Neural cell (in vitro differentiated cells): Measurements from ENCODE around the gene TFR2. TPM values are rescaled to one million over a fixed set of nuclear protein-coding genes. Genes with fewer than 3 reads are reported as not detected.

Experiments used
- H2AFZ ChIP-seq: fragments of 200-600, 300-800 bp; sonication (generic), shearing (Covaris generic); 2 replicates; pipeline ENCODE4 v1.6.0; 2014; ENCODE audit warnings: low read depth, mild to moderate bottlenecking, antibody characterized with exemption, low read length, moderate library complexity
- H3F3A ChIP-seq: fragments of 200-600 bp; shearing (Covaris generic); 2 replicates; pipeline ENCODE4 v1.6.1; 2016; ENCODE audit warnings: mild to moderate bottlenecking, moderate library complexity, mixed read lengths, antibody characterized with exemption, low read length; ENCODE audit not compliant: insufficient read depth, poor library complexity, severe bottlenecking
- H3K27ac ChIP-seq: fragments of 200-600, 300-800 bp; sonication (generic), shearing (Covaris generic); 2 replicates; pipeline ENCODE4 v1.5.1; 2014; ENCODE audit warnings: mild to moderate bottlenecking, low read length, moderate library complexity
- H3K27me3 ChIP-seq: fragments of 300-800, 200-600 bp; sonication (generic), shearing (Covaris generic); 2 replicates; pipeline ENCODE4 v1.6.0; 2014; ENCODE audit warnings: mild to moderate bottlenecking, low read depth, low read length, moderate library complexity; ENCODE audit not compliant: insufficient read depth
- H3K36me3 ChIP-seq: fragments of 300-800, 200-600 bp; sonication (generic), shearing (Covaris generic); 2 replicates; pipeline ENCODE4 v1.5.1; 2014; ENCODE audit warnings: mild to moderate bottlenecking, antibody characterized with exemption, low read length, moderate library complexity; ENCODE audit not compliant: insufficient read depth
- H3K4me2 ChIP-seq: fragments of 300-800, 200-600 bp; sonication (generic), shearing (Covaris generic); 2 replicates; pipeline ENCODE4 v1.6.0; 2014; ENCODE audit warnings: mild to moderate bottlenecking, low read length
- H3K4me3 ChIP-seq: fragments of 300-800, 200-600 bp; sonication (generic), shearing (Covaris generic); 2 replicates; pipeline ENCODE4 v1.5.1; 2014; ENCODE audit warnings: mild to moderate bottlenecking, low read length, moderate library complexity
- H3K79me2 ChIP-seq: fragments of 200-600 bp; shearing (Covaris generic); replicated peaks from 2 replicates; pipeline ENCODE4 v1.6.0; 2014; ENCODE audit warnings: mild to moderate bottlenecking, low read length, moderate library complexity; ENCODE audit not compliant: insufficient read depth
- H3K9ac ChIP-seq: fragments of 300-800, 200-600 bp; sonication (generic), shearing (Covaris generic); 2 replicates; pipeline ENCODE4 v1.6.1; 2016; ENCODE audit warnings: mild to moderate bottlenecking, low read length, mixed read lengths
- H3K9me2 ChIP-seq: fragments of 200-600 bp; shearing (Covaris generic); 2 replicates; pipeline ENCODE4 v1.6.1; 2016; ENCODE audit warnings: mild to moderate bottlenecking, low read length, mixed read lengths; ENCODE audit not compliant: insufficient read depth
- H3K9me3 ChIP-seq: fragments of 200-600, 300-800 bp; sonication (generic), shearing (Covaris generic); 2 replicates; pipeline ENCODE4 v1.6.1; 2016; ENCODE audit warnings: mild to moderate bottlenecking, mixed run types, low read length, moderate library complexity, mixed read lengths
- H4K20me1 ChIP-seq: fragments of 200-600 bp; shearing (Covaris generic); 2 replicates; pipeline ENCODE4 v1.6.1; 2016; ENCODE audit warnings: mild to moderate bottlenecking, mixed run types; ENCODE audit not compliant: insufficient read depth
- CTCF ChIP-seq: fragments of 450-650 bp; IDR thresholded peaks from 2 replicates; pipeline ENCODE4 v1.5.1; 2014; ENCODE audit warnings: antibody characterized with exemption, mild to moderate bottlenecking, moderate library complexity; ENCODE audit not compliant: poor library complexity, severe bottlenecking
- EP300 ChIP-seq: fragments of 450-650 bp; conservative IDR thresholded peaks from 2 replicates; pipeline ENCODE4 v1.6.1; 2014; ENCODE audit warnings: antibody characterized with exemption, mild to moderate bottlenecking, moderate library complexity; ENCODE audit not compliant: poor library complexity, severe bottlenecking
- EZH2 ChIP-seq: fragments of 200-600, 300-800 bp; shearing (Covaris generic), sonication (generic); IDR thresholded peaks from 2 replicates; pipeline ENCODE4 v1.6.1; 2014; ENCODE audit warnings: antibody characterized with exemption, low read length, borderline replicate concordance, mild to moderate bottlenecking; ENCODE audit not compliant: insufficient read depth, poor library complexity, severe bottlenecking
- MXI1 ChIP-seq: fragments of 450-650 bp; conservative IDR thresholded peaks from 2 replicates; pipeline ENCODE4 v1.6.1; 2014; ENCODE audit warnings: antibody characterized with exemption, mild to moderate bottlenecking; ENCODE audit not compliant: poor library complexity, severe bottlenecking
- POLR2AphosphoS5 ChIP-seq: IDR thresholded peaks from 2 replicates; pipeline ENCODE4 v1.6.1; 2012
- RAD21 ChIP-seq: fragments of 450-650 bp; conservative IDR thresholded peaks from 2 replicates; pipeline ENCODE4 v1.6.1; 2014; ENCODE audit warnings: antibody characterized with exemption, mild to moderate bottlenecking, moderate library complexity
- REST ChIP-seq: IDR thresholded peaks from 2 replicates; pipeline ENCODE4 v1.6.1; 2012; ENCODE audit warnings: borderline replicate concordance
- SMC3 ChIP-seq: fragments of 450-650 bp; conservative IDR thresholded peaks from 2 replicates; pipeline ENCODE4 v1.6.1; 2014; ENCODE audit warnings: antibody characterized with exemption, mild to moderate bottlenecking, moderate library complexity; ENCODE audit not compliant: poor library complexity
- TAF1 ChIP-seq: IDR thresholded peaks from 2 replicates; pipeline ENCODE4 v1.6.1; 2012; ENCODE audit warnings: low read depth
- polyA plus RNA-seq: library from polyadenylated mRNA; depleted of rRNA; stranded (reverse); fragments of >200 nt; gene quantifications from 2 replicates; pipeline ENCODE4 v1.2.3, GENCODE V29; 2014

TFR2 gene
- polyA plus RNA-seq, 1 donor from 2014 or later: 21.0 TPM

GRCh38 chr7:100680576-100681271, 39.4 kb upstream of the TFR2 start:
- no peak overlapping the region for H2AFZ ChIP-seq
- H4K20me1 ChIP-seq: no peaks in the 10 kb centered on the region
- H3K27ac ChIP-seq: no peak overlapping the region

GRCh38 chr7:100679927-100680575, 38.7 kb upstream of the TFR2 start:
- no peak for TF ChIP-seq REST
- TF ChIP-seq POLR2AphosphoS5: no peak
- no peak for TF ChIP-seq MXI1
- no peak for TF ChIP-seq TAF1
- no peak for TF ChIP-seq EZH2
- TF ChIP-seq EP300: no peak
- no peak for TF ChIP-seq SMC3
- no peak for TF ChIP-seq CTCF
- no peak for TF ChIP-seq RAD21
- H3F3A ChIP-seq: no peaks in the 10 kb centered on the region
- no peaks in the 10 kb centered on the region for H3K9me2 ChIP-seq
- no peaks in the 10 kb centered on the region for H3K9me3 ChIP-seq
- H3K27ac ChIP-seq: no peak overlapping the region
- no peaks in the 10 kb centered on the region for H3K27me3 ChIP-seq
- peaks cover 16% of the 10 kb centered on the region for H3K79me2 ChIP-seq
- H3K4me3 ChIP-seq: no peak overlapping the region
- H2AFZ ChIP-seq: no peak overlapping the region
- no peak overlapping the region for H3K9ac ChIP-seq
- no peaks in the 10 kb centered on the region for H4K20me1 ChIP-seq
- H3K4me2 ChIP-seq: no peak overlapping the region
- peaks cover 3% of the 10 kb centered on the region for H3K36me3 ChIP-seq

More at GRCh38 chr7:100680576-100681271, 39.4 kb upstream of the TFR2 start:
- TF ChIP-seq EP300: no peak
- TF ChIP-seq EZH2: no peak
- no peak for TF ChIP-seq MXI1
- no peaks in the 10 kb centered on the region for H3K9me2 ChIP-seq
- H3K9ac ChIP-seq: no peak overlapping the region
- H3K4me3 ChIP-seq: no peak overlapping the region
- H3K9me3 ChIP-seq: no peaks in the 10 kb centered on the region
- H3K27me3 ChIP-seq: no peaks in the 10 kb centered on the region
- H3K36me3 ChIP-seq: peaks cover 3% of the 10 kb centered on the region
- H3K4me2 ChIP-seq: no peak overlapping the region
- H3F3A ChIP-seq: no peaks in the 10 kb centered on the region
- H3K79me2 ChIP-seq: peaks cover 10% of the 10 kb centered on the region
